Measurements from ENCODE around the gene KRTAP9-1. TPM values are rescaled to one million over a fixed set of nuclear protein-coding genes. Genes with fewer than 3 reads are reported as not detected.

The KRTAP9-1 gene
- total and polyA plus RNA-seq, 7 donors: not detected

DNA sequence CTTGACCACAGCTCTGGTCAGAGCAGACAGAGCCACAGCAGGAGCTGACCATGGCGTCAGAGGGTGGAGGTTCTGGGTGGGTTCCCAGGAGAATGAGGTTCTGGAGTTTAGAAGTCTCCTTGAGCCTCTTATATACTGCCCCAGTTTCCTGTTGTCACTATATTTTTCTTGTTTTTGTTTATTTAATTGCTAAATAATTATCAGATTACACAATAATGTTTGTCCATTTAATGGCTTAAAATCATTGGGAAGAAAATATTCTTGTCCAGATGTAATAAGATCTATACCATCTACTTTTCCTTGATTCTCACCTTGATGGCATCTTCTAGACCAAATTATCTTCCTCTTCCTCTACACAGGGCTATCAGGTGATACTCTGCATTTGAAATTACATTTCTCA is 21.6 kb upstream of the KRTAP9-1 start, which contains the start of gene KRTAP4-3:
KRTAP4-3 (minus strand) TSS at position 101 of the 400 bp plus-strand sequence; CDS start at position 52, 49 bp downstream.
- Histone ChIP-seq H3K9me3 (no peaks in the 10 kb centered on the region), H3K27me3 (ENCODE audit: insufficient read depth in 3 of 3, low read length in 2 of 3) (peaks cover 0 to 2% (median 0%) of the 10 kb centered on the region in 3 donors), H3K27ac (no peak within 1 kb of the TSS), H3K4me1 (no peaks in the 10 kb centered on the region), H3K4me3 (no peak within 1 kb of the TSS), H3K36me3 (ENCODE audit: insufficient read depth in 1 of 2, low read depth in 1 of 2) (no peaks in the 10 kb centered on the region)
- no peak for DNase-seq
- WGBS, 3 donors: 67 to 76% (median 73%) methylated on average over 1 of the region's 1 CpG
- ATAC-seq: no peak
- TF ChIP-seq, protein P1, sequence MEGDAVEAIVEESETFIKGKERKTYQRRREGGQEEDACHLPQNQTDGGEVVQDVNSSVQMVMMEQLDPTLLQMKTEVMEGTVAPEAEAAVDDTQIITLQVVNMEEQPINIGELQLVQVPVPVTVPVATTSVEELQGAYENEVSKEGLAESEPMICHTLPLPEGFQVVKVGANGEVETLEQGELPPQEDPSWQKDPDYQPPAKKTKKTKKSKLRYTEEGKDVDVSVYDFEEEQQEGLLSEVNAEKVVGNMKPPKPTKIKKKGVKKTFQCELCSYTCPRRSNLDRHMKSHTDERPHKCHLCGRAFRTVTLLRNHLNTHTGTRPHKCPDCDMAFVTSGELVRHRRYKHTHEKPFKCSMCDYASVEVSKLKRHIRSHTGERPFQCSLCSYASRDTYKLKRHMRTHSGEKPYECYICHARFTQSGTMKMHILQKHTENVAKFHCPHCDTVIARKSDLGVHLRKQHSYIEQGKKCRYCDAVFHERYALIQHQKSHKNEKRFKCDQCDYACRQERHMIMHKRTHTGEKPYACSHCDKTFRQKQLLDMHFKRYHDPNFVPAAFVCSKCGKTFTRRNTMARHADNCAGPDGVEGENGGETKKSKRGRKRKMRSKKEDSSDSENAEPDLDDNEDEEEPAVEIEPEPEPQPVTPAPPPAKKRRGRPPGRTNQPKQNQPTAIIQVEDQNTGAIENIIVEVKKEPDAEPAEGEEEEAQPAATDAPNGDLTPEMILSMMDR (IDR thresholded peaks at IDR 0.05): no peak
- intact Hi-C loops (cut with DNase I): no loop called here

GRCh38 chr17:41171886-41172285 is 17.8 kb upstream of the KRTAP9-1 start:
- ATAC-seq (no peak), DNase-seq (no peak)
- no peak overlapping the region for H3K4me3 ChIP-seq
- no peaks in the 10 kb centered on the region for H3K9me3 ChIP-seq
- H3K4me1 ChIP-seq: no peaks in the 10 kb centered on the region
- no peak overlapping the region for H3K27ac ChIP-seq
- no peaks in the 10 kb centered on the region for H3K36me3 ChIP-seq (ENCODE audit: insufficient read depth in 1 of 2, low read depth in 1 of 2)
- intact Hi-C loops (cut with DNase I): no loop called here
- TF ChIP-seq, protein P1 (IDR thresholded peaks at IDR 0.05): no peak
- H3K27me3 ChIP-seq (ENCODE audit: insufficient read depth in 3 of 3, low read length in 2 of 3): peaks cover 0 to 2% (median 2%) of the 10 kb centered on the region in 3 donors
- 64 to 85% (median 65%) methylated on average over 2 of the region's 2 CpGs for WGBS, 3 donors

GRCh38 chr17:41176744-41177387 is 12.8 kb upstream of the KRTAP9-1 start:
- Histone ChIP-seq H3K36me3 (ENCODE audit: insufficient read depth in 1 of 2, low read depth in 1 of 2) (no peaks in the 10 kb centered on the region), H3K27ac (no peak overlapping the region), H3K27me3 (ENCODE audit: insufficient read depth in 3 of 3, low read length in 2 of 3) (peaks cover 0 to 2% (median 0%) of the 10 kb centered on the region in 3 donors), H3K9me3 (no peaks in the 10 kb centered on the region), H3K4me1 (no peaks in the 10 kb centered on the region), H3K4me3 (no peak overlapping the region)
- DNase-seq: no peak
- intact Hi-C loops (cut with DNase I): no loop called here
- WGBS, 3 donors: 75 to 87% (median 85%) methylated on average over 3 of the region's 3 CpGs
- TF ChIP-seq, protein P1 (IDR thresholded peaks at IDR 0.05): no peak
- no peak for ATAC-seq

DNA sequence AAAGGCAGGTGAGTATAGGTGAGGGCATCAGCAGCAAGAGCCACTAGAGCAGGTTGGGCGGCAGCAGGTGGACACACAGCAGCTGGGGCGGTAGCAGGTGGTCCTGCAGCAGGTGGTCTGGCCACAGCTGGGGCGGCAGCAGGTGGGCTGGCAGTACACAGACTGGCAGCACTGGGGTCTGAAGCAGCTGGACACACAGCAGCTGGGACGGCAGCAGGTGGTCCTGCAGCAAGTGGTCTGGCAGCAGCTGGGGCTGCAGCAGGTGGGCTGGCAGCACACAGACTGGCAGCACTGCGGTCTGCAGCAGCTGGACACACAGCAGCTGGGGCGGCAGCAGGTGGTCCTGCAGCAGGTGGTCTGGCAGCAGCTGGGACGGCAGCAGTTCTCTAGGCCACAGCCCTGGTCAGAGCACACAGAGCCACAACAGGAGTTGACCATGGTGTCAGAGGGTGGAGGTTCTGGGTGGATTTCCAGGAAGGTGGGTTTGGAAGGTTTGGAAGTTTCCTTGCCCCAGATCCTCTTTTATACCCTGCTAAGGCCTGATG is 11.9 kb upstream of the KRTAP9-1 start, which contains the start of gene KRTAP4-2:
KRTAP4-2 (minus strand) TSS at position 495 of the 545 bp plus-strand sequence; CDS start at position 438, 57 bp downstream.
- WGBS, 3 donors: 63 to 78% (median 69%) methylated on average over 7 of the region's 7 CpGs
- TF ChIP-seq, protein P1 (IDR thresholded peaks at IDR 0.05): no peak
- DNase-seq: no peak
- H3K4me3 ChIP-seq: no peak within 1 kb of the TSS
- ATAC-seq: no peak
- intact Hi-C loops (cut with DNase I): no loop called here
- no peaks in the 10 kb centered on the region for H3K9me3 ChIP-seq
- H3K36me3 ChIP-seq (ENCODE audit: insufficient read depth in 1 of 2, low read depth in 1 of 2): no peaks in the 10 kb centered on the region
- H3K27ac ChIP-seq: no peak within 1 kb of the TSS
- peaks cover 0 to 5% (median 2%) of the 10 kb centered on the region in 3 donors for H3K27me3 ChIP-seq (ENCODE audit: insufficient read depth in 3 of 3, low read length in 2 of 3)
- H3K4me1 ChIP-seq: no peaks in the 10 kb centered on the region
